ENCODE data around the gene HYAL4.
A peak's percentile ranks its signal among the peaks of the same experiment; 100 is the strongest.

Gene HYAL4

GRCh38 chr7:123865517-123866117 is 20.6 kb downstream of the HYAL4 start:
- ChIA-PET CTCF (interaction anchor here (0.6 to 2.5 kb wide), 4 partner anchors 68 to 229 kb away, joined by 4 to 20 read pairs (median 6); no protein-coding TSS in a partner anchor), POLR2A (no interaction called here)
- peak; percentile 44 for DNase-seq (ENCODE audit: extremely low spot score)
- TF ChIP-seq FOXK2 (IDR thresholded peaks at IDR 0.05) (no peak), FOXM1 (IDR thresholded peaks at IDR 0.05; ENCODE audit: borderline replicate concordance) (no peak), ZNF384 (IDR thresholded peaks at IDR 0.05) (no peak), L3MBTL2 (conservative IDR thresholded peaks at IDR 0.05) (no peak), PKNOX1 (IDR thresholded peaks at IDR 0.05) (no peak), CTBP1 (IDR thresholded peaks at IDR 0.05; ENCODE audit: borderline replicate concordance) (no peak), BHLHE40 (IDR thresholded peaks at IDR 0.05; ENCODE audit: borderline replicate concordance) (no peak), FOXA1 (IDR thresholded peaks at IDR 0.05) (no peak), SP1 (IDR thresholded peaks at IDR 0.05) (no peak), ARNT (IDR thresholded peaks at IDR 0.05) (no peak), ELF4 (IDR thresholded peaks at IDR 0.05) (no peak), NFRKB (IDR thresholded peaks at IDR 0.05) (no peak), SUZ12 (IDR thresholded peaks at IDR 0.05) (no peak), LEF1 (IDR thresholded peaks at IDR 0.05; ENCODE audit: borderline replicate concordance) (no peak), TARDBP (IDR thresholded peaks at IDR 0.05) (no peak), HDGF (IDR thresholded peaks at IDR 0.05; ENCODE audit: borderline replicate concordance) (no peak)

GRCh38 chr7:123867225-123867624 is 22.3 kb downstream of the HYAL4 start:
- POLR2A ChIA-PET, result no interaction called here
- CTCF ChIA-PET, result no interaction called here
- TF ChIP-seq PKNOX1 (IDR thresholded peaks at IDR 0.05) (no peak), FOXK2 (IDR thresholded peaks at IDR 0.05) (no peak), FOXA1 (IDR thresholded peaks at IDR 0.05) (no peak), BHLHE40 (IDR thresholded peaks at IDR 0.05; ENCODE audit: borderline replicate concordance) (no peak), FOXM1 (IDR thresholded peaks at IDR 0.05; ENCODE audit: borderline replicate concordance) (no peak), SUZ12 (IDR thresholded peaks at IDR 0.05) (no peak), SP1 (IDR thresholded peaks at IDR 0.05) (no peak), LEF1 (IDR thresholded peaks at IDR 0.05; ENCODE audit: borderline replicate concordance) (no peak), CTBP1 (IDR thresholded peaks at IDR 0.05; ENCODE audit: borderline replicate concordance) (no peak), ARNT (IDR thresholded peaks at IDR 0.05) (no peak), L3MBTL2 (conservative IDR thresholded peaks at IDR 0.05) (no peak)
- DNase-seq (ENCODE audit: extremely low spot score), result no peak

- TF ChIP-seq L3MBTL2 (conservative IDR thresholded peaks at IDR 0.05) (no peak), PKNOX1 (IDR thresholded peaks at IDR 0.05) (no peak), NFRKB (IDR thresholded peaks at IDR 0.05) (no peak), CTBP1 (IDR thresholded peaks at IDR 0.05; ENCODE audit: borderline replicate concordance) (no peak), LEF1 (IDR thresholded peaks at IDR 0.05; ENCODE audit: borderline replicate concordance) (no peak), ARNT (IDR thresholded peaks at IDR 0.05) (no peak), BHLHE40 (IDR thresholded peaks at IDR 0.05; ENCODE audit: borderline replicate concordance) (no peak), FOXK2 (IDR thresholded peaks at IDR 0.05) (no peak), ZNF384 (IDR thresholded peaks at IDR 0.05) (no peak), SUZ12 (IDR thresholded peaks at IDR 0.05) (no peak), FOXA1 (IDR thresholded peaks at IDR 0.05) (no peak), TARDBP (IDR thresholded peaks at IDR 0.05) (no peak), SP1 (IDR thresholded peaks at IDR 0.05) (no peak), ELF4 (IDR thresholded peaks at IDR 0.05) (no peak), HDGF (IDR thresholded peaks at IDR 0.05; ENCODE audit: borderline replicate concordance) (no peak), FOXM1 (IDR thresholded peaks at IDR 0.05; ENCODE audit: borderline replicate concordance) (no peak)
- POLR2A ChIA-PET, result interaction anchor here (1.0 kb wide), 1 partner anchor 123 kb away, joined by 3 read pairs; the partner anchor contains the start of gene WASL
- peak; percentile 47 for DNase-seq (ENCODE audit: extremely low spot score)
Observed at GRCh38 chr7:123871998-123872867, 27.3 kb downstream of the HYAL4 start.

GRCh38 chr7:123872908-123873307 is 27.9 kb downstream of the HYAL4 start:
- no peak for DNase-seq (ENCODE audit: extremely low spot score)
- ChIA-PET CTCF (interaction anchor here (0.6 to 1.9 kb wide), 5 partner anchors 75 to 249 kb away, joined by 3 to 15 read pairs (median 5); no protein-coding TSS in a partner anchor), POLR2A (no interaction called here)
- no peak for TF ChIP-seq SP1 (IDR thresholded peaks at IDR 0.05)
- no peak for TF ChIP-seq FOXM1 (IDR thresholded peaks at IDR 0.05; ENCODE audit: borderline replicate concordance)
- no peak for TF ChIP-seq SUZ12 (IDR thresholded peaks at IDR 0.05)
- TF ChIP-seq PKNOX1 (IDR thresholded peaks at IDR 0.05), result no peak
- TF ChIP-seq ZNF384 (IDR thresholded peaks at IDR 0.05), result no peak
- no peak for TF ChIP-seq LEF1 (IDR thresholded peaks at IDR 0.05; ENCODE audit: borderline replicate concordance)
- TF ChIP-seq FOXA1 (IDR thresholded peaks at IDR 0.05), result no peak
- TF ChIP-seq NFRKB (IDR thresholded peaks at IDR 0.05), result no peak
- TF ChIP-seq BHLHE40 (IDR thresholded peaks at IDR 0.05; ENCODE audit: borderline replicate concordance), result no peak
- no peak for TF ChIP-seq FOXK2 (IDR thresholded peaks at IDR 0.05)

More at GRCh38 chr7:123871998-123872867, 27.3 kb downstream of the HYAL4 start:
- CTCF ChIA-PET, result interaction anchor here (0.5 to 1.9 kb wide), 7 partner anchors 9 to 283 kb away, joined by 3 to 15 read pairs (median 5); no protein-coding TSS in a partner anchor

All from HEK293T (cell line).